Measurements from ENCODE around the gene DHTKD1.

The DHTKD1 gene

GRCh38 chr10:12068449-12069269 is at the start of gene DHTKD1:
Gene DHTKD1 (plus strand): TSS chr10:12068954. CDS start chr10:12069034, 80 bp downstream.
- DNase-seq (ENCODE audit: low read depth in 2 of 2): peak; percentile 97 to 99

GRCh38 chr10:12019283-12019971 is 49.3 kb upstream of the DHTKD1 start:
- DNase-seq (ENCODE audit: low read depth in 2 of 2): no peak

GRCh38 chr10:12020574-12020973 is 48.2 kb upstream of the DHTKD1 start:
- DNase-seq (ENCODE audit: low read depth in 2 of 2): no peak

GRCh38 chr10:12022580-12023257 is 46.0 kb upstream of the DHTKD1 start:
- DNase-seq (ENCODE audit: low read depth in 2 of 2): no peak

- DNase-seq (ENCODE audit: low read depth in 2 of 2): no peak
Observed at GRCh38 chr10:12025591-12025990, 43.2 kb upstream of the DHTKD1 start.

- no peak for DNase-seq (ENCODE audit: low read depth in 2 of 2)
Observed at GRCh38 chr10:12027539-12027938, 41.2 kb upstream of the DHTKD1 start.

- no peak for DNase-seq (ENCODE audit: low read depth in 2 of 2)
Observed at GRCh38 chr10:12031404-12031803, 37.4 kb upstream of the DHTKD1 start.

- DNase-seq (ENCODE audit: low read depth in 2 of 2): no peak
Observed at GRCh38 chr10:12036073-12036655, 32.6 kb upstream of the DHTKD1 start.

GRCh38 chr10:12041766-12042408 is 26.9 kb upstream of the DHTKD1 start:
- DNase-seq (ENCODE audit: low read depth in 2 of 2): peak; percentile 17 to 19

- peak in 1 of 2 donors; percentile 31 for DNase-seq (ENCODE audit: low read depth in 2 of 2)
Observed at GRCh38 chr10:12042409-12042796, 26.4 kb upstream of the DHTKD1 start.

- DNase-seq (ENCODE audit: low read depth in 2 of 2): peak; percentile 96 to 98
Observed at GRCh38 chr10:12042797-12043651, 25.7 kb upstream of the DHTKD1 start, which contains the start of gene UPF2. Gene UPF2 (minus strand): TSS chr10:12042809. CDS start chr10:12035423, 7,386 bp downstream.

GRCh38 chr10:12045596-12045995 is 23.2 kb upstream of the DHTKD1 start:
- DNase-seq (ENCODE audit: low read depth in 2 of 2): no peak

- DNase-seq (ENCODE audit: low read depth in 2 of 2): no peak
Observed at GRCh38 chr10:12048547-12048946, 20.2 kb upstream of the DHTKD1 start.

- DNase-seq (ENCODE audit: low read depth in 2 of 2): no peak
Observed at GRCh38 chr10:12050528-12050927, 18.2 kb upstream of the DHTKD1 start.

GRCh38 chr10:12051241-12051640 is 17.5 kb upstream of the DHTKD1 start:
- no peak for DNase-seq (ENCODE audit: low read depth in 2 of 2)

GRCh38 chr10:12055732-12056131 is 13.0 kb upstream of the DHTKD1 start:
- DNase-seq (ENCODE audit: low read depth in 2 of 2): no peak

- DNase-seq (ENCODE audit: low read depth in 2 of 2): no peak
Observed at GRCh38 chr10:12056748-12057147, 12.0 kb upstream of the DHTKD1 start.

GRCh38 chr10:12061124-12061523 is 7.6 kb upstream of the DHTKD1 start:
- no peak for DNase-seq (ENCODE audit: low read depth in 2 of 2)

GRCh38 chr10:12062754-12063482 is 5.8 kb upstream of the DHTKD1 start:
- no peak for DNase-seq (ENCODE audit: low read depth in 2 of 2)

- no peak for DNase-seq (ENCODE audit: low read depth in 2 of 2)
Observed at GRCh38 chr10:12063483-12063818, 5.3 kb upstream of the DHTKD1 start.
